Caco-2 (cell line): ENCODE measurements around the gene EMC9. TPM values are rescaled to one million over a fixed set of nuclear protein-coding genes. Genes with fewer than 3 reads are reported as not detected.

Experiments
- BruUV-seq: library from RNA; stranded (reverse); fragments of 400-500 nt; replicated peaks from 2 replicates; lab custom pipeline; 2021; lab: Mats Ljungman, UMichigan
- CTCF ChIA-PET: fragments of 300-600 bp; sonication (Branson Sonifier 250); formaldehyde crosslinking; loops from one replicate; lab custom pipeline; 2022; ENCODE audit warnings: antibody characterized with exemption; lab: Charles Lee
- POLR2A ChIA-PET: fragments of 300-600 bp; sonication (Branson Sonifier 250); formaldehyde crosslinking; loops from one replicate; lab custom pipeline; 2022; ENCODE audit warnings: antibody characterized with exemption; lab: Charles Lee
- DNase-seq, 2 experiments: peaks; one replicate each; pipeline versions ENCODE4 v3.0.0 to v3.0.0-alpha.2; 2020 to 2022
- H3K27me3 ChIP-seq: replicated peaks from 2 replicates; pipeline ENCODE4 v1.6.0; 2011; ENCODE audit warnings: low read length; ENCODE audit not compliant: control insufficient read depth, insufficient read depth
- H3K36me3 ChIP-seq: 2 replicates; pipeline ENCODE4 v1.5.1; 2011; ENCODE audit warnings: low read length; ENCODE audit not compliant: control insufficient read depth, insufficient read depth
- H3K4me1 ChIP-seq: fragments of 250-450 bp; sonication (Bioruptor Pico); 2 replicates; pipeline ENCODE4 v1.5.1; 2020; ENCODE audit warnings: mild to moderate bottlenecking
- H3K4me3 ChIP-seq: 2 replicates; pipeline ENCODE4 v1.5.1; 2011; ENCODE audit warnings: low read depth, mild to moderate bottlenecking, control low read depth, low read length
- H3K9me3 ChIP-seq: fragments of 250-450 bp; sonication (Bioruptor Pico); 2 replicates; pipeline ENCODE4 v1.5.1; 2020; ENCODE audit warnings: mild to moderate bottlenecking, moderate library complexity
- H3K27ac Mint-ChIP-seq: one replicate; pipeline ENCODE4 v1.8.0; 2022; ENCODE audit warnings: mixed read lengths; ENCODE audit not compliant: unreplicated experiment
- H3K27me3 Mint-ChIP-seq: one replicate; pipeline ENCODE4 v1.8.0; 2022; ENCODE audit warnings: mixed read lengths; ENCODE audit not compliant: insufficient read depth, unreplicated experiment
- H3K36me3 Mint-ChIP-seq: one replicate; pipeline ENCODE4 v1.8.0; 2022; ENCODE audit warnings: mild to moderate bottlenecking, mixed read lengths; ENCODE audit not compliant: insufficient read depth, unreplicated experiment
- H3K4me1 Mint-ChIP-seq: one replicate; pipeline ENCODE4 v1.8.0; 2022; ENCODE audit warnings: low read depth, mixed read lengths; ENCODE audit not compliant: unreplicated experiment
- H3K4me3 Mint-ChIP-seq: one replicate; pipeline ENCODE4 v1.8.0; 2022; ENCODE audit warnings: mild to moderate bottlenecking, moderate library complexity, mixed read lengths; ENCODE audit not compliant: unreplicated experiment
- H3K9me3 Mint-ChIP-seq: one replicate; pipeline ENCODE4 v1.8.0; 2022; ENCODE audit warnings: mixed read lengths; ENCODE audit not compliant: unreplicated experiment
- CTCF ChIP-seq, 2 experiments: fragments of 200-600 bp in 1 of 2; IDR thresholded peaks; 1 replicate in 1 of 2; 2 replicates in 1 of 2; pipeline versions ENCODE4 v1.5.1 to v1.8.0; 2011 to 2022; ENCODE audit warnings: antibody characterized with exemption in 1 of 2, control low read depth in 1 of 2, inconsistent platforms in 1 of 2, low read depth in 1 of 2, low read length in 1 of 2, mild to moderate bottlenecking in 1 of 2, moderate library complexity in 1 of 2; ENCODE audit not compliant: insufficient read depth in 1 of 2, severe bottlenecking in 1 of 2, unreplicated experiment in 1 of 2
- intact Hi-C: fragments of 100-400 bp; cut with micrococcal nuclease; formaldehyde crosslinking; loops from one replicate; pipeline ENCODE4 v1.10.0; 2022; ENCODE audit not compliant: unreplicated experiment
- total RNA-seq: library from RNA; stranded (reverse); gene quantifications from 2 replicates; pipeline ENCODE4 v1.2.3, GENCODE V29; 2022

Gene EMC9
- total RNA-seq, 1 experiment from 2014 or later = 31.1 TPM

GRCh38 chr14:24130717-24131548, 10.5 kb downstream of the EMC9 start:
- BruUV-seq = no TSS peak
- DNase-seq = no peak
- Mint-ChIP-seq H3K27ac (no peak overlapping the region), H3K9me3 (no peaks in the 10 kb centered on the region), H3K4me3 (no peak overlapping the region), H3K36me3 (no peaks in the 10 kb centered on the region), H3K4me1 (peaks cover 7% of the 10 kb centered on the region), H3K27me3 (no peaks in the 10 kb centered on the region)
- H3K27me3 ChIP-seq = no peaks in the 10 kb centered on the region
- POLR2A ChIA-PET = no interaction called here
- H3K36me3 ChIP-seq = no peaks in the 10 kb centered on the region
- no peaks in the 10 kb centered on the region for H3K9me3 ChIP-seq
- H3K4me1 ChIP-seq = no peaks in the 10 kb centered on the region; the same call in 1 of the 2 replicates
- H3K4me3 ChIP-seq = no peak overlapping the region
- intact Hi-C loops = no loop called here
- CTCF ChIA-PET = interaction anchor here (0.6 kb wide), 1 partner anchor 10 kb away, joined by 3 read pairs; the partner anchor contains the start of gene EMC9
- no peak for TF ChIP-seq CTCF (IDR thresholded peaks at IDR 0.05; ENCODE audit: insufficient read depth in 1 of 2, low read depth in 1 of 2, low read length in 1 of 2, severe bottlenecking in 1 of 2, unreplicated experiment in 1 of 2)

GRCh38 chr14:24130380-24130716, 11.0 kb downstream of the EMC9 start, which contains the start of gene FITM1:
FITM1 (plus strand) TSS chr14:24130659; CDS start chr14:24131564, 905 bp downstream.
- no peak for TF ChIP-seq CTCF (IDR thresholded peaks at IDR 0.05; ENCODE audit: insufficient read depth in 1 of 2, low read depth in 1 of 2, low read length in 1 of 2, severe bottlenecking in 1 of 2, unreplicated experiment in 1 of 2)
- Histone ChIP-seq H3K36me3 (no peaks in the 10 kb centered on the region), H3K4me1 (no peaks in the 10 kb centered on the region; the same call in 1 of the 2 replicates), H3K27me3 (no peaks in the 10 kb centered on the region), H3K4me3 (no peak within 1 kb of the TSS), H3K9me3 (no peaks in the 10 kb centered on the region)
- intact Hi-C loops = no loop called here
- Mint-ChIP-seq H3K4me1 (peaks cover 5% of the 10 kb centered on the region), H3K27me3 (no peaks in the 10 kb centered on the region), H3K36me3 (no peaks in the 10 kb centered on the region), H3K4me3 (no peak within 1 kb of the TSS), H3K9me3 (no peaks in the 10 kb centered on the region), H3K27ac (no peak within 1 kb of the TSS)
- no peak for DNase-seq
- CTCF ChIA-PET = no interaction called here
- BruUV-seq = no TSS peak
- POLR2A ChIA-PET = no interaction called here

GRCh38 chr14:24129410-24129998, 11.9 kb downstream of the EMC9 start:
- Mint-ChIP-seq H3K27ac (no peak overlapping the region), H3K4me1 (no peaks in the 10 kb centered on the region), H3K4me3 (no peak overlapping the region), H3K27me3 (no peaks in the 10 kb centered on the region), H3K36me3 (no peaks in the 10 kb centered on the region), H3K9me3 (no peaks in the 10 kb centered on the region)
- intact Hi-C loops = no loop called here
- H3K4me1 ChIP-seq = no peaks in the 10 kb centered on the region
- no peaks in the 10 kb centered on the region for H3K36me3 ChIP-seq
- ChIA-PET CTCF (no interaction called here), POLR2A (no interaction called here)
- no peaks in the 10 kb centered on the region for H3K9me3 ChIP-seq
- DNase-seq = no peak
- no peak overlapping the region for H3K4me3 ChIP-seq
- no TSS peak for BruUV-seq
- TF ChIP-seq CTCF (IDR thresholded peaks at IDR 0.05; ENCODE audit: insufficient read depth in 1 of 2, low read depth in 1 of 2, low read length in 1 of 2, severe bottlenecking in 1 of 2, unreplicated experiment in 1 of 2) = no peak
- no peaks in the 10 kb centered on the region for H3K27me3 ChIP-seq
